Measurements from ENCODE around the gene IL1RAPL1.

- TF ChIP-seq POLR2A (IDR thresholded peaks at IDR 0.05; ENCODE audit: low read depth, low read length), result no peak
- no peak for TF ChIP-seq EZH2 (IDR thresholded peaks at IDR 0.05; ENCODE audit: borderline replicate concordance, low read depth, low read length, severe bottlenecking)
- no peak for TF ChIP-seq POLR2AphosphoS5 (IDR thresholded peaks at IDR 0.05; ENCODE audit: insufficient read depth, low read depth, low read length)
Observed at GRCh38 chrX:28613558-28613957, 26.3 kb downstream of the IL1RAPL1 start.

All from endothelial cell of umbilical vein (primary cell).